GM18873 (cell line): ENCODE measurements around the gene ACTMAP.
"Not testable (repeated sequence)": the region's sequence is repeated elsewhere in the genome, so short reads cannot be mapped to it uniquely, and the experiment has no call there.

Source experiments
- ATAC-seq: cut with Tn5 transposase; IDR thresholded peaks from one replicate; pipeline ENCODE4 v1.9.1; 2021; ENCODE audit warnings: mild to moderate bottlenecking, moderate library complexity, moderate number of reproducible peaks; ENCODE audit not compliant: unreplicated experiment, low FRiP score

Gene ACTMAP

DNA sequence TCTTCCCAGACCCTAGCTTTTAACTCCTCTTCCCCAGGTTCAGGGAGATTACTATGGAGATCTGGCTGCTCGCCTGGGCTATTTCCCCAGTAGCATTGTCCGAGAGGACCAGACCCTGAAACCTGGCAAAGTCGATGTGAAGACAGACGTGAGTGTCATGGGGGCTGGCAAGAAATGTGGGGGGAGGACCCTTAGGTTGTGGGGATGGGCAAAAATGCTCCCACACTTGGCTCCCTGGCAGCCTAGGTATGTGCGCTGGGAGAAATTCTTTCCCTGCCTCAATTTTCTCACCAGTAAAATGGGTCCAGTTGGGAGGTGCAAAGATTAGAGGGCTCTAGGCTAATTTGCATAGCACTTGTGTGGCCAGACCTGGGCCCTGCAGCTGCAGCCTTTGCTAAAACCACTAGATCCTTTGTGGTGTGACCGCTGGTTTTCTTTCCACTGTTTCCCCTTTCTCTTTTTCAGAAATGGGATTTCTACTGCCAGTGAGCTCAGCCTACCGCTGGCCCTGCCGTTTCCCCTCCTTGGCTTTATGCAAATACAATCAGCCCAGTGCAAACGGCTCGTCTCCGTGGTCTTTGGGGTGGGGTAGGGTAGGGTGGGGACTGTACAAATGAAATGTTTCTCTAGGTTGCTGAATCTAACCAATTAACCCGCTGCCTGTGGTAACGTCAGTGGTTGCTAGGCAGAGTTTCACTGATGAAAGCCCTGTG lies 26.8 kb upstream of the ACTMAP start:
- peak; percentile 65 for ATAC-seq

DNA sequence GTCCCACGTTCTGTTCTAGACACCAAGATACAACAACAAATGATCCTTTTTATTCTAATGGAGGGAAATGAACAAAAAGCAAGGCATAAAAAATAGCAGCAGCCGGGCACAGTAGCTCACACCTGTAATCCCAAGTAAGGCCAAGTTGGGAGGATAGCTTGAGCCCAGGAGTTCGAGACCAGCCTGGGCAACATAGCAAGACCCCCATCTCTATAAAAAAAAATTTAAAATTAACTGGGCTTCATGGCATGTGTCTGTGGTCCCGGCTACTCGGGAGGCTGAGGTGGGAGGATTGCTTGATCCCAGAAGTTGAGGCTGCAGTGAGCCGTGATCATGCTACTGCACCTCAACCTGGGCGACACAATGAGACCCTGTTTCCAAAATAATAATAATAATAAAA lies 26.1 kb upstream of the ACTMAP start:
- ATAC-seq, result no peak

DNA sequence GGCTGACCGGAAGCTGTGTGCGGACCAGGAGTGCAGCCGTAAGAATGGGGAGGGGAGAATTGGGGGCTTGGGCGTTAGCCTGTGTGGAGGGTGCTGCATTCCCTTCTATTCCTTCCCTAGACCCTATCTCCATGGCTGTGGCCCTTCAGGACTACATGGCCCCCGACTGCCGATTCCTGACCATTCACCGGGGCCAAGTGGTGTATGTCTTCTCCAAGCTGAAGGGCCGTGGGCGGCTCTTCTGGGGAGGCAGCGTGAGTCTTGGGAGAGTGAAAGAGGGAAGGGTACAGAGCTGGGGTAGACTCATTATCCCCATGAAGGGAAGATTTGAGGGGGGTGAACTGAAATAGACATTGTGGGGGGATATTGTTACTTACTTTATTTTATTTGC lies 25.4 kb upstream of the ACTMAP start:
- no peak for ATAC-seq

DNA sequence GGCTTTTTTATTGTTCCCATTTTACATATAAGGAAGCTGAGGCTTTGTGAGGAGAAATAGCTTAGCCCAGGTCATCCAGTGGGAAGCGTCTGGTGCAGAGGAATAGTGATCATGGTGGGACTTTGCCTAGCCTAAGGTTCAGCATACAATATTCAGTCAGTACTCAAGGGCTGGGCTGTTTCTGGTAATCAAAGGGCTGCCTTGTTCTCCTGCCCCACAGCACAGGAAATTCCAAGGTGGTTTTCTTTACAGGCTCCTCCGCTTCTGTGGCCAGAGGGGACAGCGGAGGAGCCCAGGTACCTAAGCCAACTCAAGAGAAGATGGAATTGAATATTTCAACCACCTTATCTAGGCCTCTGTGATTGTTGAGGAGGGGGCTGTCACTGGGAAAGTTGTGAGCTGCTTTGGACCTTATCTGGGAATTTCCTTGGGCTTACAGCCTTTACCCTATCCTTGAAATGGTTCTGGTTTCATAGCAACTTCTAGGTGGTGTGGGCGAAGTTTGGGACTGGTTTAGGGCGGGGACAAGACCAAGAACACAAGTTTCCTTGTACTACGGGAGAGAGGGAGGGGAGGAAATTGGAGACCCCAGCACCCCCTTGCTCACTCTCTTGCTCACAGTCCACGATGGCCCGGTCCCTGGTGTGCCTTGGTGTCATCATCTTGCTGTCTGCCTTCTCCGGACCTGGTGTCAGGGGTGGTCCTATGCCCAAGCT lies 24.8 kb upstream of the ACTMAP start, which contains the start of gene MIA:
TSS of gene MIA (plus strand) at position 606 of the 716 bp plus-strand sequence. CDS start at position 628, 22 bp downstream.
- ATAC-seq, result no peak

DNA sequence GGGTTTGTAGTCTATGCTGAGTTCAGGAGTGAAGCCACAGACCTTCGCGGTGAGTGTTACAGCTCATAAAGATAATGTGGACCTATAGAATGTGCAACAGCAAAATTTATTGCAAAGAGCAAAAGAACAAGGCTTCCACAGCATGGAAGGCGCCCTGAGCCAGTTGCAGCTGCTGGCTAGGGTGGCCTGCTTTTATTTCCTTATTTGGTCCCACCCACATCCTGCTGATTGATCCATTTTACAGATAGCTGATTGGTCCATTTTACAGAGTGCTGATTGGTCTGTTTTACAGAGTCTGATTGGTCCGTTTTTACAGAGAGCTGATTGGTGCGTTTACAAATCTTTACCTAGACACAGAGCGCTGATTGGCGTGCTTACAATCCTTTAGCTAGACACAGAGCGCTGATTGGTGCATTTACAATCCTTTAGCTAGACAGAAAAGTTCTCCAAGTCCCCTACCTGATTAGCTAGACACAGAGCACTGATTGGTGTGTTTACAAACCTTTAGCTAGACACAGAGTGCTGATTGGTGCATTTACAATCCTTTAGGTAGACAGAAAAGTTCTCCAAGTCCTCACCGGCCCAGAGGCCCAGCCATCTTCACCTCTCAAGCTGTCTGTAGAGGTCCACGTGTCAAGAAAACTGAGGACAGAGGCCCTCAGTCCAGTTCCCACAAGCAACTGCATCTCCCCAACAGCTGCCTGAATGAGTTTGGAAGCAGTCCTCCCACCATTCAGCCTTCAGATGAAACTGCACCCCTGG lies 21.0 kb upstream of the ACTMAP start:
- ATAC-seq, result not testable (repeated sequence)

DNA sequence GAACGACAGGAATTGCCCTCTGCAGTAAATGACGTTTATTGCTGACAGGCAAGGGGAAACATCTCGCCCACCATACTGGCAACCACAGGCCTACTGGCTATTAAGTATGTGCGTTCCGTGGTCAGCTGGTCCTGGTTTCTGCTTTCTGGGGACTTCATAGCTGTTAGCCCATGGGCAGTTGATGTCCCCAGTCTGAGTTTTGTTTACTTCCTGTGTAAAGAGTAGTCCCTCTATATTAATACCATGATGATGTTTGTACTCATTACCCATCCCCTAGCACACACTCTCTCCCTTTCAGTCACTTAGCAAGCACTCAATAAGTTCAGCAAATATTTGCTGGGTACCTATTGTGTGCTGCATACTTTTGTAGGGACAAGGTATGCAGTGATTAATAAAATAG lies 18.6 kb upstream of the ACTMAP start:
- no peak for ATAC-seq

DNA sequence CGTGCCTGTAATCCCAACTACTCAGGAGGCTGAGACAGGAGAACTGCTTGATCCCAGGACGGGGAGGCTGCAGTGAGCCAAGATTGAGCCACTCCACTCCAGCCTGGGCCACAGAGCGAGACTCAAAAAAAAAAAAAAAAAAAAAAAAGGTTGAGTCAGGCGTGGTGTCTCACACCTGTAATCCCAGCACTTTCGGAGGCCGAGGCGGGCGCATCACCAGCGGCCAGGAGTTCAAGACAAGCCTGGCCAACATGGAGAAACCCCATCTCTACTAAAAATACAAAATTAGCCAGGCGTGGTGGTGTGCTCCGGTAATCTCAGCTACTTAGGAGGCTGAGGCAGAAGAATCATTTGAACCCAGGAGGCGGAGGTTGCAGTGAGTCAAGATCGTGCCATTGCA lies 16.1 kb upstream of the ACTMAP start:
- ATAC-seq, result not testable (repeated sequence)

DNA sequence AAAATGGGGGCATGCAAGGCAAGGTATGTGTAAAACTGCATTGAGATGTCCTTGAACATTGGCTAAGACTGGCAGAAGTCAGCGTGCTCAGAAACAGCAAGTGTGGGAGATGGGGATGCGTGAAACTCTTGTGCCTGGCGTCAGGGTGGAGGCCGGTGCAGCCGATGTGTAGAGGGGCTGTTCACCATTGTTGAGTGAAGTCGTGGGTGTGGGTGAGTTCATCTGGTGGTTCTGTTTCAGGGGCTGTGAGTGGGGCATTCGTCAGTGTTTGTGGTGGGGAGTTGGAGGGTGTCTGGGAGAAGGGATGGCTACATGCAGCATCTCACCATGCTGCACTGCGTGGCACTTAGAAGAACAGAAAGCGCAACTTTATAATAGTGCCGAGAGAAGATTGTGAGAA lies 13.7 kb upstream of the ACTMAP start:
- ATAC-seq, result no peak

DNA sequence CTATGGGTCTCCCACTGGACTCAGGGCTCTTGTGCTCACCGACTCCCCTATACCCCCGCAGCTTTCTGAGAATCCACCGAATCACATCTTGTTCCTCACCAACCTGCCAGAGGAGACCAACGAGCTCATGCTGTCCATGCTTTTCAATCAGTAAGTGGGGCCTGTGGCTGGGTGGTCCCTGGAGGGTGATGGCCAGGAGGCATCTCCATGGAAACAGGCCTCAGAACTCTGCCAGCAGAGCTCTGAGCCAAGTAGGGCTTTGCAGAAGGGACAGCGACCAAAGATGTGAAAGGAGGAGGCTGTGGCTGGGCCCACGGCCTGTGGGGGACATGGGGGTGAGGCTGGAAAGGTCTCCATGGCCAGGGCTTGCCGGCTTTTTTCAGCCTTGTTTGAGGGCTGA lies 13.2 kb upstream of the ACTMAP start:
- ATAC-seq, result no peak

DNA sequence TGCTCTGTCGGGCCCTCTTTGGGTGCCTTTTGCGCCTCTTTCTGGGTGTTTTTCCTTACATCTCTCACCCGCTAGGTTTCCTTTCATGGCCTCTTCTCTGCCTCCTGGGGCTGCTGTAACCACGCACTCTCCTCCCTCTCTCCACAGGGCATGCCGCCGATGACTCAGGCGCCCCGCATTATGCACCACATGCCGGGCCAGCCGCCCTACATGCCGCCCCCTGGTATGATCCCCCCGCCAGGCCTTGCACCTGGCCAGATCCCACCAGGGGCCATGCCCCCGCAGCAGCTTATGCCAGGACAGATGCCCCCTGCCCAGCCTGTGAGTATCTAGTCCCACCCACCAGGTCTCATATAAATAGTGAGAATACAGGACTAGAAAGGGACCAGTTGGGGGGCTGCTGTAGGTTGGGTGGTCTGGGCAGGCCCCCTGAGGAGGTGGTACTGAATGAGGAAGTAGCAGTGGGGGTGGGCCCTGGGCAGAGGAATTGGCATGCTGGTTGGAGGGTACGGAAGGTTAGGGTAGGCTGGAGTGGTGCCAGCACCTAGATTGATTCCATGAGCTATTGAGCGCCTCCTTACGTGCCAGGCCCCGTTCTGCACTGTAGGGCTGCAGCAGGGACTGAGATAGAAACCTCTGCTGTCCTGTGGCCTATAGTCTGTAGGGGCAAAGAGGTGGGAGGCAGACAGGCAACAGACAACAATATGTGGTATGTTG lies 12.6 kb upstream of the ACTMAP start:
- no peak for ATAC-seq

DNA sequence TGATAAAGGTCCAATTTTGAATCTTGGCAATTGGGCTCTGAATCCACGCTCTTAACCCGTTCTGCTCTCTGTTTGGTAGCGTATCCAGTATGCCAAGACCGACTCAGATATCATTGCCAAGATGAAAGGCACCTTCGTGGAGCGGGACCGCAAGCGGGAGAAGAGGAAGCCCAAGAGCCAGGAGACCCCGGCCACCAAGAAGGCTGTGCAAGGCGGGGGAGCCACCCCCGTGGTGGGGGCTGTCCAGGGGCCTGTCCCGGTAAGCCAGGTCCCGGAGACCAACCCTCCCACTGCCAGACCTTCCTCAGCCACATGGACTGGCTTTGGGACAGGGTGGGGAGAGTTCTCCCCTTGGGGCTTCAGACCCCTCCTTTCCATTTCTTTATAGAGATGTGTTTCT lies 9.1 kb upstream of the ACTMAP start:
- ATAC-seq, result no peak

DNA sequence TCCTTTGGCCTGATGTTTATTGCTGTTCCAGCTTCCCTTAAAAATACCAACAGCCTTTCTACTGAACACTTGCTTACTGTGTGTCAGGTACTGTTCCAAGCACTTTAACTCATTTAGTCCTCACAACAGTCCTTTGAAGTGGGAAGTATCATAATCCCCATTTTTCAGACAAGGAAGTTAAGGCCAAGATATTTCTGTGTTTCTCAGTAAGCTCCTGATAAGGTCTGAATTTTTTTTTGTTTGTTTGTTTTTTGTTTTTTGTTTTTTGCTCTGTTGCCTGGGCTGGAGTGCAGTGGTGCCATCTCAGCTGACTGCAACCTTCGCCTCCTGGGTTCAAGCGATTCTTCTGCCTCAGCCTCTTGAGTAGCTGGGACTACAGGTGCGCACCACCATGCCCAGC lies 8.2 kb upstream of the ACTMAP start:
- no peak for ATAC-seq

DNA sequence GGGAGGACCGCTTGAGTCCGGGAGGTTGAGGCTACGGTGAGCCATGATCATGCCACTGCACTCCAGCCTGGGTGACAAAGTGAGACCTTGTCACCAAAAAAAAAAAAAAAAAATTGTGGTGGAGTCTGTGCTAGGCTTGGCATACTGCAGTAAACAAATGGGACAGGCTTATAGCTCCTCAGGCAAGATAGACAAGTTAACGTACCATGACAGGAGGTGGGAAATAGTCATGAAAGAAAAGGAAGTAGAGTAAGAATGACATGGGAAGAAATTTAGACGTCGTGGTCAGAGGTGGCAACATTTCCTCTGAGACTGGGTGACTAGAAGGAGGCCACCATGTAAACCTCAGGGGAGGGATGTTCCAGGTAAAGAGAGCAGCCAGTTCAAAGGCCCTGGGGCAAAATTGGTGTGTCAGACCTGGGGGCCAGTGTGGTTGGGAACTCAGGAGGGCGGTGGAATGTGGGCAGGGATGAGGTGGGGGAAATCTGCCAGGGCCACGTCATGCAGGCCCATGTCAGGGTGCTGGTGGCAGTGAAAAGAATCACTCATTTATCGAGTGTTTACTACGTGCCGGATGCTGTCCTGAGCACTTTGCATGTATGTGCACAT lies 6.3 kb upstream of the ACTMAP start:
- no peak for ATAC-seq

DNA sequence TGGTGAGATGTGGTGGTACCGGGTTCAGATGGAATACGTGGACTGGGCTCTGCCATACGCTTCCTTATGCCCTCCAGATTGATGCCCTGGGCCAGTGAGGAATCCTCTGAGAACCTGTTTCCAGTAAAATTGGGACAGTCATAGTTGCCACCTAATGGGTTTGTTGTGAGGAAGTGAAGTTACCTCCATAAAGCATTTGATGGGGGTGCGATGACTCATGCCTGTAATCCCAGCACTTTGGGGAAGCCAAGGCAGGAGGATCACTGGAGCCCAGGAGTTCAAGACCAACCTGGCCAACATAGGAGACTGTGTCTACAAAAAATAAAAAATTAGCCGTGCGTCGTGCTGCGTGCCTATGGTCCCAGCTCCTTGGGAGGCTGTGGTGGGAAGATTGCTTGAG lies 5.5 kb upstream of the ACTMAP start:
- ATAC-seq, result no peak

DNA sequence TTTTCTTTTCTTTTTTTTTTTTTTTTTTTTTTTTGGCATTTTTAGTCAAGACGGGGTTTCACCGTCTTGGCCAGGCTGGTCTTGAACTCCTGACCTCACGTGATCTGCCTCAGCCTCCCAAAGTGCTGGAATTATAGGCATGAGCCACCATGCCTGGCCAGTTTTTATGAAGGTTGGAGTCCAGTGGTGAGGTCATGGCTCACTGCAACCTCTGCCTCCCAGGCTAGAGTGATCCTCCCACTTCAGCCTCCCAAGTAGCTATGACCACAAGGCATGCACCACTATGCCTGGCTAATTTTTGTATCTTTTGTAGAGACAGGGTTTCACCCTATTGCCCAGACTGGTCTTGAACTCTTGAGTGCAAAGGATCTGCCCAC lies 5.0 kb upstream of the ACTMAP start:
- ATAC-seq, result no peak

DNA sequence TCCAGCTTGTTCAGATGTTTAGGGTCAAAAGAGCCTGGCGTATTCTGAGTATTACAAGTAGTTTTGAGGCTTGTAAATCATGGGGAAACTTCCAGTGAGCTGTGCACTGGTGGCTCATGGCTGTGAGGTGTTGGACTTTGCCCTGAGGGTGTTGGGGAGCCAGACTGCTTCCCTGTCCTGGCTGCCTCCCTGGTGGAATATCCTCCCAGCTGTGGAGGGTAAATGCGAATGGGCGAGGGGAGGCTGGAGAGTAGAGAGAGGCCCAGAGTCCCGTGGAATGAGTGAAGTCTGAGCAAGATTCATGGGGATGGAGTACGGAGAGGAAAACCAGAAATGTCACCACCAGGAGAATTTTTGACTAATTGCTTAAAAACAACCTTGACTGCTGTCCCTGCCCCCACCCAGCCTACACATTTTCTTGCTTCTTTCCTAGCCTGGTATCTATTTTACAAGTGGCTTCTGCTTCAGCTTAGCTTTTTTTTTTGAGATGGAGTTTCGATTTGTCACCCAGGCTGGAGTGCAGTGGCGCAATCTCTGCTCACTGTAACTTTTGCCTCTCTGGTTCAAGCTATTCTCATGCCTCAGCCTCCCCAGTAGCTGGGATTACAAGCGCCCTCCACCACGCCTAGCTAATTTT lies 4.5 kb upstream of the ACTMAP start:
- no peak for ATAC-seq

DNA sequence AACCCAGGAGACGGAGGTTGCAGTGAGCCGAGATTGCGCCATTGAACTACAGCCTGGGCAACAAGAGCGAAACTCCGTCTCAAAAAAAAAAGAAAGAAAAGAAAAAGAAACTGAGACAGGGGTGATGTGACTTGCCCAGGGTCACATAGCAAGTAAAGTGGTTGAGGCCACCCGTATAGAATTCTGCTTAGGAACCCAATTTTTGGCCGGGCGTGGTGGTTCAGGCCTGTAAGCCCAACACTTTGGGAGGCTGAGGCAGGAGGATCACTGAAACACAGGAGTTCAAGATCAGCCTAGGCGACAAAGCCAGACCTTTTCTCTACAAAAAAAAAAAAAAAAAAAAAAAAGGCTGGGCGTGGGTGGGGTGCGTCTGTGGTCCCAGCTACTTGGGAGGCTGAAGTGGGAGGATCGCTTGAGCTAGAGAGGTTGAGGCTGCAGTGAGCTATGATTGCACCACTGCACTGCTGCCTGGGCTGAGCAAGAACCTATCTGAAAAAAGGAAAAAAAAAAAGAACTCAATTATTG lies 2.0 kb upstream of the ACTMAP start:
- no peak for ATAC-seq

DNA sequence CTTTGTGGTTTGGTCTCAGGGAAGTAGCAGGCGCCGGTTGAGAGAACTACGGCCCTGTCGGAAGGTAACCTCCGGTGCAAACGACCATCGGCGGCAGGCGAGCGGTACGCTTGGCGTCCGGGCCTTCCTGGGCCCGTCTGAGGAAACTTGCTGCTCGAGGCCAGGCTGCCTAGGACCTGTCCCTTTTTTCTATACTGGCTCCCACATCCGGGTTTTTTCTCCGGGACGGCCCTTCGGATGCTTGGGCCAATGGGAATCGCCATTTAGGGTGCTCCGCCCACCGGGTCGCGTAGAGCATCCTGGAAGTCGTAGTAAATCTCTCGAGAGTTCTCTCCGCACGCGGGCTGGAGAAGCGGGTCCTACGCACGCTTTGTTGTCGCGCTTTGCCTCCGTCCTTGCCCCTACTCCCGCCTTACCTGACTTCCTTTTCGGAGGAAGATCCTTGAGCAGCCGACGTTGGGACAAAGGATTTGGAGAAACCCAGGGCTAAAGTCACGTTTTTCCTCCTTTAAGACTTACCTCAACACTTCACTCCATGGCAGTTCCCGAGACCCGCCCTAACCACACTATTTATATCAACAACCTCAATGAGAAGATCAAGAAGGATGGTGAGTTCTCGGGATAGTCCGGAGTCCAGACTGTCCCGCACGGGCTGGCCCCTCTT lies 729 bp upstream of the ACTMAP start, which contains the start of gene SNRPA:
TSS of gene SNRPA (plus strand) at position 330 of the 664 bp plus-strand sequence. CDS start at position 536, 206 bp downstream.
- peak; percentile 40 for ATAC-seq

DNA sequence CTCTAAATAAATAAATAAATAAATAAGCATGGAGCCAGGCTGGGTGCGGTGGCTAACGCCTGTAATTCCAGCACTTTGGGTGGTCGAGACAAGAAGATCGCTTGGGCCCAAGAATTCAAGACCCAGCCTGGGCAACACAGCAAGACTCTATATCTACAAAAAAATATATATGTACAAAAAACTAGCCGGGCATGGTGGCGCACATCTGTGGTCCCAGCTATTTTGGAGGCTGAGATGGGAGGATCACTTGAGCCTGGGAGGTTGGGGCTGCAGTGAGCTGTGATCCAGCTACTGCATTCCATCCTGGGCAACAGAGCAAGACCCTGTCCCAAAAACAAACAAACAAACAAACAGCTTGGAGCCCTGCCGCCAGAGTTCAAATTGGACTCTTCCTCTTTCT lies 2.7 kb downstream of the ACTMAP start:
- no peak for ATAC-seq
